Fibroblast of villous mesenchyme (primary cell): Measurements from ENCODE around the gene MSI2. TPM values are rescaled to one million over a fixed set of nuclear protein-coding genes. Genes with fewer than 3 reads are reported as not detected.

Experiments
- DNase-seq: peaks from one replicate; pipeline ENCODE4 v3.0.0-alpha.2; 2010; ENCODE audit warnings: low read depth
- H3K4me3 ChIP-seq: 2 replicates; pipeline ENCODE4 v1.5.1; 2011; ENCODE audit warnings: low read depth, mild to moderate bottlenecking, low read length
- total RNA-seq: library from RNA; depleted of rRNA; stranded (reverse); fragments of >200 nt; gene quantifications from 2 replicates; pipeline ENCODE4 v1.2.3, GENCODE V29; 2012
- TF ChIP-seq, protein P1 (sequence below): IDR thresholded peaks from 2 replicates; pipeline ENCODE4 v1.5.1; 2012; ENCODE audit warnings: low read depth, mild to moderate bottlenecking, low read length; ENCODE audit not compliant: insufficient read depth

MSI2 gene
- total RNA-seq, 1 donor: 50.1 TPM

DNA sequence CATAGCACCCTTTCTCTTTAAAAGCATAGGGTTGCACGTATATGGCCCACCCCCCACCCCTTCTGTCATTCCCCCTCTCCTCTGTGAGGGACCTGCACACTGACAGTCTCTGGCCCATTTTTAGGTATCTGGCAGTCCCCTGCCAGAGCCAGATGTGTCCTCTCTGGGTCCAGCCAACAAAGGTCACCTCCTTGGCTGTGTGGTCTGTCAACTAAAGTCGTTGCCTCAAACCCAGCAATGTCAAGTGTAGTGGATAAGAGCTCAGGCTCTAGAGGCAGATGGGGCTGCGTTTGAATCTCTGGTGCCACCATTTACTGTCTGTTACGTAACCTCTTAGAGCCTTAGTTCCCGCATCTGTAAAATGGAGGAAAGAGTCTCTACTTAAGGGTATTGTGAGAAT, 211.5 kb downstream of the MSI2 start:
- TF ChIP-seq, protein P1, sequence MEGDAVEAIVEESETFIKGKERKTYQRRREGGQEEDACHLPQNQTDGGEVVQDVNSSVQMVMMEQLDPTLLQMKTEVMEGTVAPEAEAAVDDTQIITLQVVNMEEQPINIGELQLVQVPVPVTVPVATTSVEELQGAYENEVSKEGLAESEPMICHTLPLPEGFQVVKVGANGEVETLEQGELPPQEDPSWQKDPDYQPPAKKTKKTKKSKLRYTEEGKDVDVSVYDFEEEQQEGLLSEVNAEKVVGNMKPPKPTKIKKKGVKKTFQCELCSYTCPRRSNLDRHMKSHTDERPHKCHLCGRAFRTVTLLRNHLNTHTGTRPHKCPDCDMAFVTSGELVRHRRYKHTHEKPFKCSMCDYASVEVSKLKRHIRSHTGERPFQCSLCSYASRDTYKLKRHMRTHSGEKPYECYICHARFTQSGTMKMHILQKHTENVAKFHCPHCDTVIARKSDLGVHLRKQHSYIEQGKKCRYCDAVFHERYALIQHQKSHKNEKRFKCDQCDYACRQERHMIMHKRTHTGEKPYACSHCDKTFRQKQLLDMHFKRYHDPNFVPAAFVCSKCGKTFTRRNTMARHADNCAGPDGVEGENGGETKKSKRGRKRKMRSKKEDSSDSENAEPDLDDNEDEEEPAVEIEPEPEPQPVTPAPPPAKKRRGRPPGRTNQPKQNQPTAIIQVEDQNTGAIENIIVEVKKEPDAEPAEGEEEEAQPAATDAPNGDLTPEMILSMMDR: no peak
- H3K4me3 ChIP-seq: no peak overlapping the region
- no peak for DNase-seq

DNA sequence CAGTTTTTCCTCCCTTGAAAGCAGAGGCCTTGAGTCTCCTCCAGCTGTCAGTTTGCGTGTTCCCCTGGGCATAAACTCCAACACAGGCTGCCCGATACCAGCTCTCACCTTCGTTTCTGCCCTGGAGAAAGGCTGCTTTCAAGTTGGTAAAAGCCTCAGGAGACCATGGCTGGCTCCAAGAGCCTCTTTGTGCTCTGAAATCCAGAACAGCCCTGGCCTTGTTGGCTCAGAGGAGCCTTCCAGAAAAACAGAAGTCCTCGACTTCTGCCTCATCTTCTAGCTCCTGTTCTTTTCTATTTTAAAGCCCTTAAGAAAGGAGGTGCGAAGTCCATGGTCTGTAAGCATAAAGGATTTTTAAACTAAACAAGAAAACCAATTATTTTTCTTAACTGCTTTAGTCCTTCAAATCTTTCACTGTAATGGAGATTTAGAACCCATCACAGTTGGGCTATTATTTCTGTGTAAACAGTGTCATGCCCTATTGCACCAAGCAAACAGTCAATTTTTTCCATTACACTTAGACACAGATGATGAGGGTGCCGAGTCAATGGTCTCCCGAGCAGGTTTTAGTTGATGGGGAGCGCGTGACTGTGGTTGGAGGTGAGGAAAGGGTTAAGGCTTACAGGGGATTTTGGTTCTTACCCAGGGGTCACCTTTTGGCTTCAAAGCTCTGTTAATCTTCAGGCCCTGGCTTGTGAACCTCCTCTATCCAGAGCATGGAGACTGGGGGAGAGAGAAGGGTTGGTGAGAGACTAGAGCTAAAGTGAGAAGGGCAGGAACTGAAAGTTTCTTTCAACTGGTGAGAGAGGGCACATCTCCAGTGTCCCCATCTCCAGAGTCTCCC, 212.8 kb downstream of the MSI2 start:
- no peak for DNase-seq
- TF ChIP-seq, protein P1: no peak
- no peak overlapping the region for H3K4me3 ChIP-seq

DNA sequence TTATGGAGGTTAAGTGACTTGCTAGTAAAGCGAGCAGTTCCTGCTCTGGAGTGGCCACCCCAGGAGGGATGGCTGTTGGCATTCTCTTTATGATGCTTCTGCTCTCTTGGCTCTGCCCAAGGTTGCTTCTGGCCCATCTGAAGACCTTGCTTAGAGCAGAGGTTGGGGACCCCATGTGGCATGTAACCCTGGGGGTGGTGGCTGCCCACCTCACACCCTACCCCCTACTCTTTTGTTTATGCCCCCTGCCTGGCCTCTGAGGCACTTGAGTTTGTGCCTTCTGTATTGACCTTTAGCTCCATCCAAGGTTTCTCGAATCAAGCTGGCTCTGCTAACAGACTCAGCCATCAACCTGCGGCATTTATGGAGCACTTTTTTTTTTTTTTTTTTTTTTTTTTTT, 214.6 kb downstream of the MSI2 start:
- TF ChIP-seq, protein P1: no peak
- H3K4me3 ChIP-seq: no peak overlapping the region
- no peak for DNase-seq

DNA sequence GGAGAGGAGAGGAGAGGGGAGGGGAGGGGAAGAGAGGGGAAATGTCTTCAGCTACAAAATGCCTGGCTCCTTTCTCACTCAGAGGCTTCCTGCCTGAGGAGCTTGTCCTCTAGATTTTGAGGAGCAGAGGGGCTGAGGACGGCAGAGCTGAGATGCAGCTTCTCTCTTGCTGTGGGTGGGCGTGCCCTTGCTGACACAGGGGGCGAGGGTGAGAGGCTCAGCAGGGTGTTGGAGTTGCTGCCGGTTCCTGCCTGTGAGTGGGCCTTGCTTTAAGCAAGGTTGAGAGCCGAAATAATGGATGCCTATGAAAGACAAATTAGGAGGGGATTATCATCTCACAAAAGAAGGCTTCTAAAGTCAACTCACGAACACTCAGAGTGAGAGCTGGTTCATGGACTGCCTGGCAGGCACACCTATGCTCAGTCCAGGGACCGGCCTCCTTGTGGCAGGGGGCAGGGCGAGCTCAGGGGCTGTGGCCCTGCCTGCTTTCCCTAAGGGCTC, 215.6 kb downstream of the MSI2 start:
- H3K4me3 ChIP-seq: no peak overlapping the region
- TF ChIP-seq, protein P1: no peak
- DNase-seq: no peak

DNA sequence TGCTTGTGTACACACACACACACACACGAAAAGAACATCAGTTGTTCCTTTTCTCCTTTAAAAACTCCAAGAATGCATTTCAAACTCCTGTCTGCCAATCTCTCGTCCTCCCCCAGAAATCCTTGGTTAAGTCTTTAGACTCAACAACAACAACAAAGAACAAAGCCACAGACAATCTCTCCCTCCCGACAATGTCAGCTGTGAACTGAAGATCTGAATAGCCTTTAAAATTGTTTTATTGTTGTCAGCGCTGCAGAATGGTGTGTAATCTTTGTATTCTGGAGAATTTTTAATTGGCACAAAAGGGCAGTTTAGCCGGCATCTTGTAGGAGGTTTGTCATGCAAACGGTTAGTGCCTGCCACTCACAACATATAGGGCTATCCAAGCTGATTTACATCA, 219.5 kb downstream of the MSI2 start:
- no peak for DNase-seq
- TF ChIP-seq, protein P1: no peak

DNA sequence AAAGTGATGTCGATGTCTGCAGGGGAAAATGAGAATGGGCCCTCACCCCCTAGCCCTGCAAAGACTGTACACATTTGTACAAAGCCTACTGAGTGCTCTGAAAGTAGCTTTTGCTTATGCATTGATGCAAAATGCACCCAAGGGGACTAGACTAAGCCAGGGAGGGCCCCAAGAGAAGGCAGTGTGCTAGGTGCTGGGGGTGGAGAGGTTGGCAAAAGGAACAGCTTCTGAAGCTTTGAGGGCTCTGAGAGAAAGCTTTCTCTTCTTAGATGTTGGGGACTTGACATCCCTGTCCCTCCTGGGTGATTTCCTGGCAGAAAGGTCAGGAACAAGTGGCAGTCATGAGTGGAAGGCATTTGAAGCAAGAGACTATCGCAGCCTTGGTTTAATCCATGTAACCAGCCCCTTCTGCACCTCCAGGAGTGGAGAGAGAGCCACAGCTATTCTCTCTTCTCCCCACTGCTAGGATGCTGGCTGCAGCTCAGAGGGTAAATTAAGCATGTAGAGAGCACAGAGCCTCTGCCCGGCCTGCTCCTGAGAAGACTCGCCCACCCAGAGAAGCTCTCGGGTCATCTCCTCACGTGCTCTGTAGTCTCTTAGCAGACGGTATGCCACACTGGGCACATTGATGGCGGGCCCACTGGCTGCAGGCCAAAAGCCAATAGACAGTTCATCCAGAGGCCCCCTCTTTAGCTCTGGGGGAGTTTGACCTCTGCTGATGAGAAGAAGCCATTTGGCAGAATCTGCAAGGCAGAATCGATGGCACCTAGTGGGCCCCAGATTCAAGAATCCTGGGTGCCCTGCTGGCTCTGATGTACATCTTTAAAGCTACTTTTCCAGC, 221.4 kb downstream of the MSI2 start:
- TF ChIP-seq, protein P1: no peak
- H3K4me3 ChIP-seq: no peak overlapping the region
- DNase-seq: no peak

More for the DNA sequence above, 219.5 kb downstream of the MSI2 start:
- no peak overlapping the region for H3K4me3 ChIP-seq
